B cell (primary cell): Measurements from ENCODE around the gene LENG1. TPM values are rescaled to one million over a fixed set of nuclear protein-coding genes. Genes with fewer than 3 reads are reported as not detected.
A peak's percentile ranks its signal among the peaks of the same experiment; 100 is the strongest.

Experiments used
- ATAC-seq: fragments of 200-7000 bp; cut with Tn5 transposase; one replicate; pipeline ENCODE4 v1.10.0; 2021; ENCODE audit warnings: low read depth, mild to moderate bottlenecking, moderate number of reproducible peaks, moderate library complexity
- CTCF ChIA-PET: fragments of 350-600 bp; sonication (Branson Sonifier 250); formaldehyde crosslinking; loops from one replicate; lab custom pipeline; 2021; ENCODE audit warnings: antibody characterized with exemption, inconsistent platforms; lab: Charles Lee
- POLR2A ChIA-PET: fragments of 350-600 bp; sonication (Branson Sonifier 250); formaldehyde crosslinking; loops from one replicate; lab custom pipeline; 2021; ENCODE audit warnings: antibody characterized with exemption; lab: Charles Lee
- DNase-seq: peaks from one replicate; pipeline ENCODE4 v3.0.0; 2013
- H2AFZ ChIP-seq: 2 replicates; pipeline ENCODE4 v1.6.1; 2012; ENCODE audit warnings: mild to moderate bottlenecking, low read depth, low read length; ENCODE audit not compliant: insufficient read depth, poor library complexity, severe bottlenecking
- H3K27ac ChIP-seq, 2 donors: 1 replicate in 1 of 2; 2 replicates in 1 of 2; pipeline ENCODE4 v1.5.1; 2012 to 2013; ENCODE audit warnings: low read length in 2 of 2, mild to moderate bottlenecking in 2 of 2, moderate library complexity in 1 of 2
- H3K27me3 ChIP-seq, 4 experiments: fragments of 200-600 bp in 1 of 4; sonication (generic) in 1 of 4; replicated peaks in 1 of 4; 1 replicate in 2 of 4; 2 replicates in 2 of 4; pipeline versions ENCODE4 v1.6.1 to v1.7.0; 2013 to 2016; ENCODE audit warnings: low read length in 3 of 4, mild to moderate bottlenecking in 2 of 4, mixed read lengths in 1 of 4, moderate library complexity in 1 of 4; ENCODE audit not compliant: insufficient read depth in 4 of 4, control insufficient read depth in 3 of 4; ENCODE audit errors: control extremely low read depth in 1 of 4
- H3K36me3 ChIP-seq, 2 experiments: replicated peaks in 1 of 2; 1 replicate in 1 of 2; 2 replicates in 1 of 2; pipeline versions ENCODE4 v1.6.1 to v1.7.1; 2013; ENCODE audit warnings: low read length in 1 of 2; ENCODE audit not compliant: insufficient read depth in 2 of 2, control insufficient read depth in 1 of 2; ENCODE audit errors: control extremely low read depth in 1 of 2, extremely low read depth in 1 of 2
- H3K4me1 ChIP-seq, 2 donors: fragments of 200-600 bp in 1 of 2; sonication (generic) in 1 of 2; 1 replicate in 1 of 2; 2 replicates in 1 of 2; pipeline versions ENCODE4 v1.5.1 to v1.6.1; 2013 to 2017; ENCODE audit warnings: low read length in 2 of 2; ENCODE audit not compliant: control insufficient read depth in 2 of 2, insufficient read depth in 2 of 2
- H3K4me2 ChIP-seq: replicated peaks from 2 replicates; pipeline ENCODE3; 2012; ENCODE audit warnings: mild to moderate bottlenecking, low read depth, low read length; ENCODE audit not compliant: poor library complexity, severe bottlenecking
- H3K4me3 ChIP-seq, 5 experiments: fragments of 200-600 bp in 1 of 5; sonication (generic) in 1 of 5; 1 replicate in 3 of 5; 2 replicates in 2 of 5; pipeline versions ENCODE4 v1.5.1 to v1.7.0; 2011 to 2016; ENCODE audit warnings: low read length in 4 of 5, mild to moderate bottlenecking in 4 of 5, low read depth in 2 of 5, control low read depth in 1 of 5, moderate library complexity in 1 of 5; ENCODE audit not compliant: insufficient read depth in 1 of 5; ENCODE audit errors: control extremely low read depth in 1 of 5, extremely low read depth in 1 of 5
- H3K79me2 ChIP-seq: fragments of 200-600 bp; sonication (generic); one replicate; pipeline ENCODE4 v1.6.0; 2016; ENCODE audit warnings: low read length; ENCODE audit not compliant: control insufficient read depth, insufficient read depth
- H3K9ac ChIP-seq: fragments of 200-600 bp; sonication (generic); 2 replicates; pipeline ENCODE4 v1.6.1; 2017; ENCODE audit warnings: mild to moderate bottlenecking, low read length, moderate library complexity
- H3K9me3 ChIP-seq, 3 donors: one replicate each; pipeline versions ENCODE4 v1.6.1 to v1.7.1; 2013; ENCODE audit warnings: low read length in 2 of 3; ENCODE audit not compliant: control insufficient read depth in 2 of 3, insufficient read depth in 1 of 3; ENCODE audit errors: control extremely low read depth in 1 of 3
- H4K20me1 ChIP-seq: 2 replicates; pipeline ENCODE4 v1.6.0; 2012; ENCODE audit warnings: mild to moderate bottlenecking, low read length; ENCODE audit not compliant: insufficient read depth, control insufficient read depth, poor library complexity, severe bottlenecking
- H3K27ac Mint-ChIP-seq: one replicate; pipeline ENCODE4 v1.8.0; 2021; ENCODE audit warnings: mixed read lengths
- H3K27me3 Mint-ChIP-seq: one replicate; pipeline ENCODE4 v1.8.0; 2021; ENCODE audit warnings: mixed read lengths
- H3K4me1 Mint-ChIP-seq: one replicate; pipeline ENCODE4 v1.8.0; 2021; ENCODE audit warnings: mixed read lengths
- H3K4me3 Mint-ChIP-seq: one replicate; pipeline ENCODE4 v1.8.0; 2021; ENCODE audit warnings: mixed read lengths
- H3K9me3 Mint-ChIP-seq: one replicate; pipeline ENCODE4 v1.8.0; 2022; ENCODE audit warnings: mixed read lengths; ENCODE audit not compliant: insufficient read depth
- CTCF ChIP-seq: fragments of 200-600 bp; IDR thresholded peaks from one replicate; pipeline ENCODE4 v1.8.0; 2022; ENCODE audit warnings: antibody characterized with exemption, mild to moderate bottlenecking
- EZH2 ChIP-seq: IDR thresholded peaks from 2 replicates; pipeline ENCODE4 v1.6.1; 2012; ENCODE audit warnings: borderline replicate concordance, low read depth, mild to moderate bottlenecking, moderate library complexity, low read length; ENCODE audit not compliant: insufficient read depth, poor library complexity, severe bottlenecking
- WGBS: methylation state at CpG from one replicate; pipeline ENCODE4 v1.1.5; 2013; ENCODE audit warnings: missing lambda C conversion rate; ENCODE audit not compliant: insufficient coverage; 5-methylcytosine and 5-hydroxymethylcytosine counted together
- intact Hi-C: fragments of 100-400 bp; cut with micrococcal nuclease; formaldehyde crosslinking; loops from one replicate; pipeline ENCODE4 v1.10.0; 2022
- polyA plus RNA-seq: library from polyadenylated mRNA; depleted of rRNA; stranded (reverse); fragments of >200 nt; gene quantifications from 2 replicates; pipeline ENCODE4 v1.2.3, GENCODE V29; 2012
- total RNA-seq, 2 donors: library from RNA; stranded (reverse); fragments of 120-200 nt in 1 of 2; gene quantifications; 1 replicate in 1 of 2; 2 replicates in 1 of 2; pipeline versions ENCODE4 v1.2.3 to v1.2.4, GENCODE V29; 2013 to 2022

The LENG1 gene
- total and polyA plus RNA-seq, 2 donors (not counting 1 experiment from before 2014, with no cell fraction given), result 9.2 to 16.5 TPM

- peak within 1 kb of the TSS; percentile 96 for H3K4me2 ChIP-seq
- Mint-ChIP-seq H3K4me1 (peaks cover 49% of the 10 kb centered on the region), H3K9me3 (no peaks in the 10 kb centered on the region), H3K27me3 (peaks cover 4% of the 10 kb centered on the region), H3K4me3 (peak within 1 kb of the TSS; percentile 89), H3K27ac (peak within 1 kb of the TSS; percentile 90)
- H3K36me3 ChIP-seq, result peaks cover 0 to 25% of the 10 kb centered on the region in 2 experiments
- CTCF ChIA-PET, result interaction anchor here (1.0 to 2.0 kb wide), 7 partner anchors 18 to 345 kb away, joined by 3 to 7 read pairs (median 5); partner anchors contain the start of genes LENG1, PRPF31 and TFPT
- peak within 1 kb of the TSS; percentile 74 to 96 for H3K27ac ChIP-seq
- H3K9ac ChIP-seq, result peak within 1 kb of the TSS; percentile 93
- ATAC-seq (no peak), DNase-seq (no peak)
- POLR2A ChIA-PET, result interaction anchor here (0.6 to 1.8 kb wide), 10 partner anchors 17 to 556 kb away, joined by 3 to 25 read pairs (median 4); partner anchors contain the start of genes LENG1, LENG8, MBOAT7 and NDUFA3
- intact Hi-C loops, result loop anchor here (1.0 kb wide), 8 partner anchors 21 to 326 kb away; partner anchors contain the start of genes LENG1, LENG8, NDUFA3 and PRPF31
- TF ChIP-seq EZH2 (no peak), CTCF (peak; percentile 37)
- peak within 1 kb of the TSS; percentile 28 to 94 (median 79) for H3K4me3 ChIP-seq
- peaks cover 24 to 32% of the 10 kb centered on the region in 2 donors for H3K4me1 ChIP-seq
- peaks cover 0 to 13% (median 2%) of the 10 kb centered on the region in 4 experiments for H3K27me3 ChIP-seq
- H3K9me3 ChIP-seq, result no peaks in the 10 kb centered on the region
- H2AFZ ChIP-seq, result peak within 1 kb of the TSS; percentile 81
- peaks cover 51% of the 10 kb centered on the region for H4K20me1 ChIP-seq
- under 1% methylated on average over 99 of the region's 103 CpGs for WGBS
- H3K79me2 ChIP-seq, result peaks cover 53% of the 10 kb centered on the region
These were observed 21.6 kb downstream of the LENG1 start, which contains the start of gene CNOT3 for GRCh38 chr19:54137699-54138488. Gene CNOT3 (plus strand): TSS chr19:54137762. CDS start chr19:54142979, 5,217 bp downstream.
